ENCODE results near the gene REXO1.

- TF ChIP-seq EZH2 (IDR thresholded peaks at IDR 0.05; ENCODE audit: low read length, missing control alignments) (no peak), CTCF (conservative IDR thresholded peaks at IDR 0.05 in 1 of 2, IDR thresholded peaks at IDR 0.05 in 1 of 2; ENCODE audit: low read depth in 1 of 2, low read length in 2 of 2) (no peak)
These were observed 27.6 kb upstream of the REXO1 start for GRCh38 chr19:1875646-1876495.
